ENCODE data around the gene TCHP.
"Not testable (repeated sequence)": the region's sequence is repeated elsewhere in the genome, so short reads cannot be mapped to it uniquely, and the experiment has no call there.

TCHP gene

DNA sequence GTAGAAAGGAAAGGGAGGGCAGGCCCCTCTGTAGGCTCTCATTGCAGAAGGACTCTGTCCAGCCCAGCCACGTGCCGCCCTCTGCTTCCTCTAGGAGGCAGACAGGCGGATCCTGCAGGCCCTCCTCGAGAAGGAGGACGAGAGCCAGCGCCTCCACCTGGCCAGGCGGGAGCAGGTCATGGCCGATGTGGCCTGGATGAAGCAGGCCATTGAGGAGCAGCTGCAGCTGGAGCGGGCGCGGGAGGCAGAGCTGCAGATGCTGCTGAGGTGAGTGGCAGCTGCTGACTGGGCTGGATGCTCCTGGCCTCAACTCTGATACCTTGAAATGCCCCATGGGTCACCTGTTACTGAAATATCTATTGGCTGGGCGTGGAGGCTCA lies 10.9 kb downstream of the TCHP start:
- DNase-seq = peak in 1 of 2 experiments; percentile 43

DNA sequence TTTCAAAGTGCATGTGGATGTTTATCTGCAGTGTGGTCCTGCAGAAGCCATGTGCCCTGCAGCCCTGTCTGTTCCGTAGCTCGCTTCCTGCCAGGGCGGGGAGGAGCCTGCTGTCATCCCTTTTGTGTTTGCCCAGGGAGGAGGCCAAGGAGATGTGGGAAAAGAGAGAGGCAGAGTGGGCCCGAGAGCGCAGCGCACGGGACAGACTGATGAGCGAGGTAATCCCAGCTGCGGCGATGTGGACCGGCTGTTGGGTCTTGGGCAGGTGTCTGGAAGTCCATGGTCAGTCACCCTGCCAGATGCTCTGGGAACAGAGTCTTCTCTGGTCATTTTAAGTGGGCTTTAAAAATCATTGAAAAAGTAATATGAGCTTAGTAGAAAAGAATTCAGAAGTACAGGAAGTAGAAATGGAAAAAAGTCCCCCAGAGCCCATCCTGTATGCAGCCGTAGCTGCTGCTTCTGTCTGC lies 12.8 kb downstream of the TCHP start:
- DNase-seq = no peak

DNA sequence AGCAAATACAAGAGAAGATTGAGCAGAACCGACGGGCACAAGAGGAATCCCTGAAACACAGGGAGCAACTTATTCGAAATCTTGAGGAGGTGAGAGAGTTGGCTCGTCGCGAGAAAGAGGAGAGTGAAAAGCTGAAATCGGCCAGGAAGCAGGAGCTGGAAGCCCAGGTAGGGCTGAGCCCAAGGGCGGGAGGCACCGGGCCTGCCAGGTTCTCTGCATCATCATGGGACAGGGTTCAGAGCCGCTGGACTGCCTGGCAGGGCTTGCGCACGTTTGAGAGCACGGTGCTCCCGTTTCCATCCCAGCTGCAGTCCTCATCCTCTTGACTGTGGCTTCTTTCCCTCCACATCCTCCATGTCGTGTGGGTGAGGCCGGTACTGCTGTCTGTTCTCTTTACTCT lies 14.4 kb downstream of the TCHP start:
- DNase-seq = no peak

DNA sequence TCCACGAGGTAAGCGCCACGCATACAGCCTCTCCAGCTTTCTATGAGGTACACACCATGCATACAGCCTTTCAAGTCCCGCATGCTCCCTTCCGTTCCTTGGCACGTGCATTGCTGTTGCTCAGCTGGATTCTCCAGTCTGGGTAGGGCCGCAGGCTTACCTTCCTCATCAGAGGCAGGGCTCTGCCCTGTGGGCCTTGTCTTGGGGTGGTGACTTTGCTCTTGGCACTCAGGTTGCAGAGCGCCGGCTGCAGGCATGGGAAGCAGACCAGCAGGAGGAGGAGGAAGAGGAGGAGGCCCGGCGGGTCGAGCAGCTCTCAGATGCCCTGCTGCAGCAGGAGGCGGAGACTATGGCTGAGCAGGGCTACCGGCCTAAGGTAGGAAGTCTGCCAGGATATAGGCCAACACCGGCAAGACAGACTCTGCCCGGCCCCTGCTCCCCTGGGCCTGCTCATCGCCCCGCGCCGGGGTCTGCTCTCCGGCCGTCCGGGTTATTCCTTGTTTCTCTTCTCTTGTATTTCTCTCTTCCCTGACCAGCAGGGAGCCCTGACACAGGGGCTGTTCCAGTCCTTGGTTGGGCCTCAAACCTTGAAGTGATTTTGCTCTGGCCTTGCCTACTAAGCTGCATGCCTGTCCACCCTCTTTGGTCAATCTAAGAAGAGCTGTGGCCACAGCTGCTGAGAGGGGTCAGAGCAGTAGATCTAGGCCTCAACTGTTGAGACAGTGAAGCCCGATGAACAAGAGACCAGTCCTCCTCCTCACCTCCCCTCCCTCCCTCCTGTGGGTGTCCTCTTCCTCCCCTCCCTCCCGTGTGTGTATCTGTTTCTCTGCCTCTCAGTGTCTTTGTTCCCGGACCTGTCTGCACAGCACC lies 15.3 kb downstream of the TCHP start:
- DNase-seq = no peak

DNA sequence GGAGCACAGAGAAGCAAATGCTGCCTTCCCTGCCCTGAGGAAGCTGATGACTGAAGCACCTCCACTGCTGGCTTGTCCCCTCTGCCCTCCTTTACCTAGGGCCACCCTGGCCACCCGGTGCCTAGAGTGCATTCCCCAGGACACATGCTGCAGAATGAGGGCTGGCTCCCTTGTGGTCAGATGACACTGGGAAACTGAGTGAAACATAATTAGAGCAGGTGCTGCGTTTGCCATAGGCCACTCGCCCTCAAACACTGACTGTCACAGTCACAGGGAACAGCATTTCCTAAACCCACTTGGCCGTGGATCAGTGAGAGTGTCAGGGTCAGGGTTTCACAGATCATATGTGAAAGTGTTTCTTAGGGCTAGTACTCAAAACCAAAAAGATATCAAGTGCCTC lies 16.0 kb downstream of the TCHP start:
- DNase-seq = no peak

DNA sequence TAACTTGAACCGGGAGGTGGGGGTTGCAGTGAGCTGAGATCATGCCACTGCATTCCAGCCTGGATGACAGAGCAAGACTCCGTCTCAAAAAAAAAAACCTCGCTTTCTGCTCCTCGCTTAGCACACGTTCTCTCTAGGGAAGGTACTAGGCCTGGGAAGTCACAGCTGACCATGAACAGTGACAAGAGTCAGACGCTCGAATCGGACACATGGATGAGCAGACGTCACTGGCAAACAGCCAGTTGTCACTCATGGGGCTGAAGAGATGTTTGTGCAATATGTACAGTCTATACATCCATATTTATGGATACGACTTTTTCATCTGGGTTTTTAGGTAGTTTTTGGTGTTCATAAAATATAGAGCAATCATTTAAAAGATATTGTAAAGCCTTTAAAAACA lies 19.4 kb downstream of the TCHP start:
- DNase-seq = no peak

DNA sequence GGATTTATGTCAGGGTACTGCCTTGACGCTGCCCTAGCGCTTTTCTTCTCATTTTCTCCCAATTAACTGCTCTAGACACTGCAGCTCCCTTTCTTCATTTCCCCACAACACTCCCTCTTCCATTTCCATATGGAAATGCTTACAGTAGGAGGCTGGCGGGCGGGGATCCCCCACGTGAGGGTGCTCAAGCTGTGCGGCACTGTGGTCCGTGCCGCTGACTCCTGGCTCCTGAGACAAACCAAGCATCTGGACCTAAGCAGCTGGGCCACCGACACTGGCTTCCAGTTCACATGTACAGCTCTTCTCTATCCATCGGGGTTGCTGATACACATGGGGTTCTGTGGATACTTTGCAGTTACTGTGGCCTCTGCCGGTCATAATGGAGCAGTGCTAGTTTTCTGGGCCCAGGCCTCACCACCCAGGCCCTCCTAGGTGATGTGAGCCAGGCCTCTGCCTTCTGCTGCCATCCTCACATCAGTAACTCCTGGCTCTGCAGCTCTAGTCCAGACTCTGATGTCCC lies 20.2 kb downstream of the TCHP start:
- peak; percentile 21 to 64 for DNase-seq

DNA sequence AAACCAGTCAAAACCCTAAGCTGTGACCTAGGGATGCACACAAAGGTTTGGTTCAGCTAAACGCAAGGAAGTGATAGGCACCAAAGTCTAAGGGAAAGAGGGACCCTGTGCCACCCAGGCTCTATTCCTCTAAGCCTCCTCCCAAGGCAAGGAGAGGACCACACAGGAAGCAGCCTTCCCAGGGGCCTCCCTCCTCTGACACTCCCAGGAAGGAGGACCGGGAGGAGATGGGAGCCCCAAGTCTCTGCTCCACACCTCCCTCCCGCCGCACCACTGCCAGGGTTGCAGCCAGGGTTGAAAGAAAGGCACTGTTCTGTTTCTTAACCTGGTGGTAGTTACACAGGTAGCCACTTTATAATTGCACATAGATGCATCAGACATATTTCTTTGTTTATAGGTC lies 21.9 kb downstream of the TCHP start:
- DNase-seq = no peak

DNA sequence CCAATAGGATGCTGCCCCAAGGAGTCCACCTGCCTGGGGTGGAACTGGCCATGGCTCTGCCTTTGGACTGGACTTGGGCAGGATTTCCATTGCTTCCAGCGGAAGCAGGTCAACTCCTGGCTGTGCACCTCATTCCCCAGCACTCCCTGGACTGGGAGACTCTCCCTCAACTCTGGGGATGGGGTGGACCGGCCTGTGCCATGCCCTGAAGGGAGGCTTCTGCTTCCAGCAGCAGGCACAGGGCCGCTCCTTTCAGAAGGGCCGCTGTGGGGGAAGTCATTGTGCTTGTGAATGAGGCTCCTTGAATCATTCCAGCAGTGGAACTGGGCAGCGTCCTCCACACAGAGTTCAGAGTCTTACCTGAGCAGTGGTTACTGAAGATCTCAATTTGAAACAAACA lies 23.0 kb downstream of the TCHP start:
- peak in 1 of 2 experiments; percentile 36 for DNase-seq

DNA sequence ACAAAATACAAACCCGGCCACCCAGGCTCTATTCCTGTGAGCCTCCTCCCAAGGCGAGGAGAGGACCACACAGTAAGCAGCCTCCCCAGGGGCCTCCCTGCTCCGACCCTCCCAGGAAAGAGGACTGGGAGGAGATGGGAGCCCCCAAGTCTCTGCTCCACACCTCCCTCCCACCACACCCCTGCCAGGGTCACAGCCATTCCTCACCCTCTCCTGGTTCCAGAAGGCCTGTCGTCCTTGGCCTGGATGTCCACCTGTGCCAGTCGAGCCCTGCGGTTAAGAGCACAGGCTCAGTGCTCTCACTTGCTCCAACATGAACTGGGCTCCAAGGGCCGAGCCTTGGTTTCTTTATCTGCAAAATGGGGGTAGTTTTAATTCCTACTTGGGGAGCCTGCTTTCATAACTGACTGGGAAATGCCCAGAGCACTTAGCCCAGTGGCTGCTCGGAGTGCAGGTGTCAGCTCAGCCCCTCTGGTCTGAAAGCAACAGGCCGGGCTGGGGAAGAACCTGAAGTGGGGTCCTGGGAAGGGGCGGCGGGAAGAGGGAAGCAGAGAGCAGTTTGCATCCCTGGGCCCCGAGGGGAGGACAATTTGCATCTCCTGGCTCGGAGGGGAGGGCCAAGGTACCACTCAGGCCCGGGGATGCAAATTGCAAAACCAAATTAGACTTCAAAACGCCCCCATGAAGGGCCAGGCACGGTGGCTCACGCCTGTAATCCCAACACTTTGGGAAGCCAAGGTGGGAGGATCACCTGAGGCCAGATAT lies 23.6 kb downstream of the TCHP start:
- peak; percentile 81 to 94 for DNase-seq

DNA sequence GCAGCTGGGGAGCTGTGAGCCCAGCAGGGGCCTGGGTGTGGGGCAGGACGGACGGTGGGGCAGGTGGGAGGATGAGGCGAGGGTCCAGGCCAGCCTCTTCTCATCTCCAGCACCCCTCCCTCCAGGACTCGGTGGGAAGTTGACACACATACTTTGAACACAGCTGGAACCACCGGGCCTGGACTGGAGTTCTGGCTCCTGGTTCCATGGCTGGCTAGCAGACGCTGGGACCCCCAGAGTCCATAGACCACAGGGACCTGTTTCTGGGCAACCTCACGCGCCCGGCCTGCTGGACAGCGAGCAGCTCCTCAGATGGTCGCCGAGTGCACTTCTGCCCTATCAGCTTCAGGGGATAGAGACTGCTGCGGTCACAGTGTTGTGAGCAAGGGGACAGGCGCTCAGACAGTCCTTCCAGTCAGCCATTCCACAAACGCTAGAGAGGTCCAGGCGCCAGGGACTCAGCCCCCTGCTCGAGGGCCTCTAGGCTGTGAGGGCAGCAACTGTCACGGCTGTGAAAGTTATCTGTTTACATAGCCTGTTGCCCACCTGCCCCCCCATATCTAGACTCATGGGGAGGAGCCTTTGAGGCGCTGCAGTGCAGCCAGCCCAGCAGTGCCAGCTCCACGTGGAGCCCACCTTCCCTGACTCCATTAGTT lies 25.2 kb downstream of the TCHP start:
- DNase-seq = peak in 1 of 2 experiments; percentile 49

DNA sequence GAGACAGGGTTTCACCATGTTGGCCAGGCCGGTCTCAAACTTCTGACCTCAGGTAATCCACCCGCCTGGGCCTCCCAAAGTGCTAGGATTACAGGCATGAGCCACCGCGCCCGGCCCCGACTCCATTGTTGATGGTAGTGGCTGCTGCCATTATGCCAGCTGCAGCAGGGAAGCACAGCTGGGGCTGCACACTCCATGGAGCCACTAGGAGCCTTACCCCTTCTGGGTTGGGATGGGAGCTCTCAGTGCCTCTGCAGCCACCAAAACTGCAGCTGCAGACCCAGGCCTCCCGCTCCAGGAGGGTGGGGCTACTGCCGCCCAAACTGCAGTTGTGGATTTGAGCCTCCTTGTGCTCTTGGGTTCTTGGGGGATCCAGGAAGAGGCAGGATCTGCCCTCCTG lies 25.9 kb downstream of the TCHP start:
- no peak for DNase-seq

DNA sequence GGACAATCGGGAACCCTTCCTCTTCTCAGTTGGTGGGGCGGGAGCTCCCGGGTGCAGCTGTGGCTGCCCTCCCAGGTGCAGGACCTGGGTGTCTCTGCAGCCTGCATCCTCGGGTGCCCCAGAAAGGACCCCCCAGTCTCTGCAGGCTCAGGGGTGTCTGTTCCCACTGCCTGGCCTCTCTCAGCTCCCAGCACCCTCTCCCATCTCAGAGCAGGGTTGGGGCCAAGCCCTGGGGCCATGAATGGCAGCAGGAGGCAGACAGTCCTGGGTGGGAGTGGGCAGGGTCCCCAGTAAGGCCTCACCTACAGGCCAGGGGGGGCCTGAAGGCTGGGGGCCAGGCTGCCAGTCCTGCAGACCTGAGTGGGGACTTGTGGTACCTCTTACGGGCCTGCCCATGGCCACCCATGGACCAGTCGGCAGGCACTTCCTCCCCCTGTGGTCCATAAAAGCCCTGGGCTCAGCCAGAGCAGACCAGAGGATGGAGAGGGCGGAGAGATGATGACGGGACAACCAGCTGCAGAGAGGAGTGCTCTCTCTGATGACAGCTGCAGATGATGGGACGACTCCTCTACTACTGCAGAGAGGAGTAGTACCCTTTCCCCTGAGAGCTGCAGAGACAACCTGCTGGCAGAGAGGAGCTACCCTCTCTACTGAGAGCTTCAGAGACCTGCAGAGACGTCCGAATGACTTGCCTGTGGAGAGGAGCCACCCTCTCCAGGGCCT lies 26.6 kb downstream of the TCHP start:
- DNase-seq = no peak

DNA sequence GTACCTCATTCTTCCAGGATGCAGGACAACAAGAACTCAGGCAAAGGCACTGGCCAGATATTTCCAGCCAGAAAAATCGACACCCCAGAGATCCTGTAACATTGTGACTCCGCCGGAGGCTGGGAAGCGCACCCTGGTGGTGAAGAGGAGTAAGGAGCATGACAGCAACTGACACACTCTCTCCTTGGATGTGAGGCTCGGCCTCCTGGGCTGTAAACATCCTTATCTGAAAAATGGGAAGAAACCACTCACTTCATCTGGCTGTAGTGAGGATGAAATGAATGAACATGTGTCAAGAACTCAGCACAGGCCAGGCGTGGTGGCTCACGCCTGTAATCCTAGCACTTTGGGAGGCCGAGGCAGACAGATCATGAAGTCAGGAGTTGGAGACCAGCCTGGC lies 27.5 kb downstream of the TCHP start:
- peak in 1 of 2 experiments; percentile 35 for DNase-seq

DNA sequence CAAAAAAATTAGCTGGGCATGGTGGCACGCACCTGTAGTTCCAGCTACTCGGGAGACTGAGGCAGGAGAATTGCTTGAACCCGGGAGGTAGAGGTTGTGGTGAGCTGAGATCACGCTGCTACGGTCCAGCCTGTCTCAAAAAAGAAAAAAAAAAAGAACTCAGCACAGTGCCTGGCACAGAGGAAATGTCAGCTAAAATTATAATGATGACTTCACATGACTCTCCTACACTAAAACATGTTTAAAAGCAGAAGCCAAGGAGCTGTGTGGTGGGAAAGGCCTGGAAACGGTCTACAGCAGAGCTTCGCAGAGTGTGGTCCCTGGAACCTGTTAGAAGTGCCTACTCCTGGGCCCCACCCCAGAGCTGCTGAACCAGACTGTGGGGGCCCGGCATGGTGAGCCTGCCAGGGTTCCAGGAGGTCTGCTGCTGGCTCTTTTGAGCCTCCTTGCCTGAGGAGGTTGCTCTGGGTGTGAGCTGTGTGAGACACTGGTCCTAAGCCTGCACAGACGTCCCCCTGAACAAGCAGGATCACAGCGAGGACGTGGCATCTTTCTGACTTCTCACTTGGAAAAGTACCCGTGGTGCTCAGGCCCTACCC lies 28.1 kb downstream of the TCHP start:
- DNase-seq = no peak

DNA sequence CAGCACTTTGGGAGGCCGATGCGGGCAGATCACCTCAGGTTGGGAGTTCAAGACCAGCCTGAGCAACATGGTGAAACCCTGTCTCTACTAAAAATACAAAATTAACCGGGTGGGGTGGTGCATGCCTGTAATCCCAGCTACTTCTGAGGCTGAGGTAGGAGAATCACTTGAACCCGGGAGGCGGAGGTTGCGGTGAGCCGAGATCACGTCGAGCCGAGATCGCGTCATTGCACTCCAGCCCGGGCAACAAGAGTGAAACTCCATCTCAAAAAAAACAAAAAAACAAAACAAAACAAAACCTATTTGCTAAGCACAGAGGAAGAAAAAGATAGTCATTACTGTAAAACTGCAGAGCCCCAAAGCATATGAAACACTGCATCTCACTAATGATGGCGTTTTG lies 29.3 kb downstream of the TCHP start:
- DNase-seq = not testable (repeated sequence)

DNA sequence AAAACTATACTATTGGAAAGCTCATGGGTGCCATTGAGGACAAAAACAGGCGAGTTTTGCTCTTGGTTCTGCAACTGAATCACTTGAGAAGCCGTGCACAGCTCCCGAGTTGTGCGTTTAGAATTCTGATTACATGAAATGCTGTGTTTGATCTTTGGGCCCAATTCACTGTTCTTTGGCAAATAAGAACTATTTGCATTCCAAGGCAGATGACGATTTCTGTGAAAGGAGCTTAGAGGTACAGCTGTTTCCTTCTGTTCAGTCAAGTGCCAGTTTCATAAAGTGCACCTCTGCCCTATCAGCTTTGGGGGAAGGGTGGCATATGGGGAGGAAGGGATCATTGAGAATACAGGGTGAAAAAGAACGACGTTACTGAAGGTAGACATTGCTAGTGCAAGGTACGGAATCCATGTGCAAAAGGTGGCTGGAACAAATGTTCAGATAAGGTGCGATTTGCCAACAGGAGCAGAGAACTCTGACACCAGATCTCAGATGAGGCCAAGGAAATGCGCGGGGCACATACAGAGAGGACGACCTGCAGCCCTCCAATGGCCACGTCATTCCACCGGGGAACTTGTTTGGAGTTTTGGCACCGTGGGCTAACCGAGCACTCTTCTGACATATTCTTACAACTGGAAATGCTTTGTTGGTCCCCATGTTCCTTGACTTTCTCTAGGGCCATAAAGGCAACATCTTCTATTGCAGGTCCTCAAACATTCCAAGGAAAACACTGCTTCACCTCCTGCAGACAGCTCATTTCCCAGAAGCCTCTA lies 30.1 kb downstream of the TCHP start:
- no peak for DNase-seq

DNA sequence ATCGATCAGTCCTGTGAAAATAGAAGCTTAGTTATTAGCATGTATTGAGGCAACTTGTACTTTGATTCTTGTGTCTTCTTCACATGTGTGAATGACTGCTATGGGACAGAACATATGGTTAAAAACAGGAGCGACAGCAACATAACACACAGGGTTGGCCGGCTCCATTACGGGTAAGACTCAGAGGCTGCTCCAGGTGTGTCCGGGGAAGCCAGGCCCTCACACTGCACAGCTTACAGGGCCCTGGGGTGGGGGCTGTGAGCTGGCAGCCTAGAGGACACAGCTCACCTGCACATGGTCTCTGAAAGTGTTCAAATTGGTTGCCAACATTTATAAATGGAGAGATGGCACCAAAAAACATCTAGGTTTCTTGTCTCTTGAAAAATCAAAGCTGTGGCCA lies 31.1 kb downstream of the TCHP start:
- no peak for DNase-seq

DNA sequence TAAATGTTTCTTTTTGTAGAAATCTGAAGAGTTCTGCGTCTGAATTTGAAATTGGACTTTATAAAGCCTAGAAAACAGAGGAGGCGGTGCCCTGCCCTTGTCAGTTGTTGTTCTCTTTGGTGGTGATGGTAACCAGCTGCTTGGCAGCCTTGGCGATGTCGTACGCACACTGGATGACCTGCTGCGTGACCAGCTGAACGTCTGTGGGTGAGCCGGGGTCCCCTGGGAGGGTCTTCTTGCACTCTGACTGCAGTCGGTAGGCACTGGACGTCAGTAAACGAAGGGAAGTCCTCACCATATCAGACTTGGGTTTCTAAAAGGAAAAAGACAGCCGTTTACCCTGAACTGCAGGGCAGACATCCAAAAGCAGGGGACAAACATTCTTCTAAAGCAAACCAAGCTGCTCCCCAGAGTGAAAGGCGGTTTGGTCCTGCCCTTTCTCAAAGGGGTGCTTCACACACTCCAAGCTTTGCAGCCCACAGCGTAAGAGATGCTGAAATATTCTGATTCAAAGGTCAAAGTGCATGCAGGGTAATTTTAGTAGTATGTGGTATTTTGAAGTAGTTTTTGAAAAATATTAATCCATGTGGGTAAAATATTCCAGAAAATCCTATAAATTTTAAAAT lies 32.9 kb downstream of the TCHP start:
- DNase-seq = no peak

DNA sequence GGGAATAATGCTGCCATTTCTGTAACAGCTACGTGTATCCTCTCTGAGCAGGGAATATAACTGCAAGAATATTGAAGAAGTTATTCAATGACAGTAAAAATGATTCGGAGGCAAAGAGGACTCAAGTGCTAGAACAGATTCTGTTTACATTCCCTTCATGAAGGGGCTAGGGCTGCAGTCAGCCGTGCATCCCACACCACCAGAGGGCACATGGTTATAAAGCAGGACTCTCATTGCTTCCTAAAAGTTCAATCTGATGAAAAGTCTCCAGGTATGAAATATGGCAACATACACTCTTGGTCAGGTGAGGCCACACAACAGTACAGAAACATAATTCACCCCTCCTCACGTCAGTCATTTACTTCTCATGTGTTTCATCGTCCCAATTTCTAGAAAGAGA lies 34.0 kb downstream of the TCHP start:
- peak in 1 of 2 experiments; percentile 15 for DNase-seq

DNA sequence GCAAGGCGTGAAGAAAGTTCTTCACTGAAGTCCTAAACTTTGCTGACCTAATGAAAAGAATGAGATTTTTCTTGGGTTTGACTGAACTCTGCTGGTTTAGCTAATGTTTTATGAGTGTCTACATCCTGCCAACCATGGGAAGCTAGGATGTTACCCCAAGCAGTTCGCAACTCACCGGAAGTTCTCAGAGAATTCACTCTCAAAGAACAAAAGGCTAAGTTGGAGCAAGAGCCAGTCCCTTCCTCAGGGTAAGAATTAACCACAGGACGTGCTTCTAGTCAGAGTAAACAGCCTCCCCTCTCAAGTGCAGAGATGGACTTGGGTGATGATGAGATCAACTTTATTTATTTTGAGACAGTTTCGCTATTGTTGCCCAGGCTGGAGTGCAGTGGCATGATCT lies 37.3 kb downstream of the TCHP start:
- DNase-seq = no peak
